ENCODE measurements around the gene CEND1. TPM values are rescaled to one million over a fixed set of nuclear protein-coding genes. Genes with fewer than 3 reads are reported as not detected.

Gene CEND1
- total and polyA plus RNA-seq, 2 of the 13 experiments (the other 11 are each of a cell fraction or from before 2014, with no cell fraction given): not detected

DNA sequence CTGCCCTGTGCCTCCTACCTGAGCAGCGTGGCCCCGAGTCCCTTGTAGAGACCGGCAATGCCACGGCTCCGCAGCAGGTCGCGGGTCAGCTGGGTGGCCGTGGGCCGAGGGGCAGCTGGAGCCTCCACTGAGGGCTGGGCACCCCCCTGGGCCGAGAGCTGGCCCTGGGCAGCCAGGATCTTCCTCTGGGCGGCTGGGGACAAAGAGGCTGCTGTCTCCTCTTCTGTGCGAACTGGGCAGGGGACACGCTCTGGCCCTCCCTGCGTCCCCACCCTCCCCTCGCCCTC lies 2.6 kb upstream of the CEND1 start:
- ChIA-PET CTCF (ENCODE audit: low intra/inter-chr PET ratio, low total read pairs) (no interaction called here), POLR2A (no interaction called here)
- no peak overlapping the region for H3K4me2 ChIP-seq (ENCODE audit: low read depth, low read length)
- no peak overlapping the region for H2AFZ ChIP-seq (ENCODE audit: low read length)
- in situ Hi-C loops (cut with HindIII; ENCODE audit: extremely low pct_ligation_motif_present, low pct_unique_long_range_greater_than_20kb): no loop called here
- ATAC-seq (no peak), DNase-seq (ENCODE audit: low spot score) (no peak), FAIRE-seq (no peak)
- no TSS peak for BruUV-seq (replicated peaks)
- no peak overlapping the region for H3K27ac ChIP-seq (ENCODE audit: extremely low read length, insufficient read depth, low read length)
- 96% methylated on average over 6 of the region's 15 CpGs for WGBS (ENCODE audit: low lambda C conversion rate)
- no peaks in the 10 kb centered on the region for H4K20me1 ChIP-seq (ENCODE audit: insufficient read depth, low read length)
- H3K4me3 ChIP-seq (replicated peaks in 1 of 3; ENCODE audit: insufficient read depth in 1 of 3, low read depth in 2 of 3, low read length in 3 of 3): no peak overlapping the region
- H3K36me3 ChIP-seq (replicated peaks in 1 of 2; ENCODE audit: control insufficient read depth in 1 of 2, insufficient read depth in 2 of 2, low read length in 2 of 2): no peaks in the 10 kb centered on the region; a peak in 1 of 5 replicates
- no peak overlapping the region for H3K9ac ChIP-seq (ENCODE audit: insufficient read depth, low read depth, low read length)
- intact Hi-C loops (cut with micrococcal nuclease; ENCODE audit: unreplicated experiment): no loop called here
- H3K9me3 ChIP-seq (ENCODE audit: low read length): no peaks in the 10 kb centered on the region
- H3K79me2 ChIP-seq (ENCODE audit: insufficient read depth, low read length): peaks cover 4% of the 10 kb centered on the region
- peaks cover 0 to 2% of the 10 kb centered on the region in 2 experiments; a peak in 2 of 5 replicates for H3K27me3 ChIP-seq (ENCODE audit: control insufficient read depth in 1 of 2, insufficient read depth in 2 of 2, low read length in 2 of 2)
- H3K4me1 ChIP-seq (ENCODE audit: insufficient read depth, low read length): peaks cover 21% of the 10 kb centered on the region
- TF ChIP-seq ETV6 (CRISPR knock-in tag; conservative IDR thresholded peaks at IDR 0.05) (no peak), HMG20A (CRISPR knock-in tag; IDR thresholded peaks at IDR 0.05; ENCODE audit: borderline replicate concordance) (no peak), HNRNPK (IDR thresholded peaks at IDR 0.05; ENCODE audit: low read depth, low read length, poor library complexity, severe bottlenecking) (no peak), SP140L (CRISPR knock-in tag; IDR thresholded peaks at IDR 0.05; ENCODE audit: borderline replicate concordance) (no peak), ZMAT3 (CRISPR knock-in tag; conservative IDR thresholded peaks at IDR 0.05) (no peak), ZNF432 (CRISPR knock-in tag; IDR thresholded peaks at IDR 0.05; ENCODE audit: borderline replicate concordance) (no peak), ZNF235 (CRISPR knock-in tag; IDR thresholded peaks at IDR 0.05; ENCODE audit: borderline replicate concordance) (no peak), ZNF451 (CRISPR knock-in tag; IDR thresholded peaks at IDR 0.05) (no peak), SRSF9 (IDR thresholded peaks at IDR 0.05; ENCODE audit: borderline replicate concordance, insufficient read depth, low read depth, low read length, poor library complexity, severe bottlenecking) (no peak), SNAI1 (CRISPR knock-in tag; IDR thresholded peaks at IDR 0.05; ENCODE audit: borderline replicate concordance) (no peak), PAF1 (CRISPR knock-in tag; IDR thresholded peaks at IDR 0.05) (no peak), ZFP37 (CRISPR knock-in tag; IDR thresholded peaks at IDR 0.05; ENCODE audit: borderline replicate concordance) (no peak)
- TF ChIP-seq, protein P1, sequence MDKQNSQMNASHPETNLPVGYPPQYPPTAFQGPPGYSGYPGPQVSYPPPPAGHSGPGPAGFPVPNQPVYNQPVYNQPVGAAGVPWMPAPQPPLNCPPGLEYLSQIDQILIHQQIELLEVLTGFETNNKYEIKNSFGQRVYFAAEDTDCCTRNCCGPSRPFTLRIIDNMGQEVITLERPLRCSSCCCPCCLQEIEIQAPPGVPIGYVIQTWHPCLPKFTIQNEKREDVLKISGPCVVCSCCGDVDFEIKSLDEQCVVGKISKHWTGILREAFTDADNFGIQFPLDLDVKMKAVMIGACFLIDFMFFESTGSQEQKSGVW (CRISPR knock-in tag; IDR thresholded peaks at IDR 0.05; ENCODE audit: borderline replicate concordance): no peak
- TF ChIP-seq, protein P2, sequence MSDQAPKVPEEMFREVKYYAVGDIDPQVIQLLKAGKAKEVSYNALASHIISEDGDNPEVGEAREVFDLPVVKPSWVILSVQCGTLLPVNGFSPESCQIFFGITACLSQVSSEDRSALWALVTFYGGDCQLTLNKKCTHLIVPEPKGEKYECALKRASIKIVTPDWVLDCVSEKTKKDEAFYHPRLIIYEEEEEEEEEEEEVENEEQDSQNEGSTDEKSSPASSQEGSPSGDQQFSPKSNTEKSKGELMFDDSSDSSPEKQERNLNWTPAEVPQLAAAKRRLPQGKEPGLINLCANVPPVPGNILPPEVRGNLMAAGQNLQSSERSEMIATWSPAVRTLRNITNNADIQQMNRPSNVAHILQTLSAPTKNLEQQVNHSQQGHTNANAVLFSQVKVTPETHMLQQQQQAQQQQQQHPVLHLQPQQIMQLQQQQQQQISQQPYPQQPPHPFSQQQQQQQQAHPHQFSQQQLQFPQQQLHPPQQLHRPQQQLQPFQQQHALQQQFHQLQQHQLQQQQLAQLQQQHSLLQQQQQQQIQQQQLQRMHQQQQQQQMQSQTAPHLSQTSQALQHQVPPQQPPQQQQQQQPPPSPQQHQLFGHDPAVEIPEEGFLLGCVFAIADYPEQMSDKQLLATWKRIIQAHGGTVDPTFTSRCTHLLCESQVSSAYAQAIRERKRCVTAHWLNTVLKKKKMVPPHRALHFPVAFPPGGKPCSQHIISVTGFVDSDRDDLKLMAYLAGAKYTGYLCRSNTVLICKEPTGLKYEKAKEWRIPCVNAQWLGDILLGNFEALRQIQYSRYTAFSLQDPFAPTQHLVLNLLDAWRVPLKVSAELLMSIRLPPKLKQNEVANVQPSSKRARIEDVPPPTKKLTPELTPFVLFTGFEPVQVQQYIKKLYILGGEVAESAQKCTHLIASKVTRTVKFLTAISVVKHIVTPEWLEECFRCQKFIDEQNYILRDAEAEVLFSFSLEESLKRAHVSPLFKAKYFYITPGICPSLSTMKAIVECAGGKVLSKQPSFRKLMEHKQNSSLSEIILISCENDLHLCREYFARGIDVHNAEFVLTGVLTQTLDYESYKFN (CRISPR knock-in tag; conservative IDR thresholded peaks at IDR 0.05): no peak

Data from HepG2 (cell line).